NT2/D1 (cell line): Measurements from ENCODE around the gene TSPEAR.
"Not testable (repeated sequence)": the region's sequence is repeated elsewhere in the genome, so short reads cannot be mapped to it uniquely, and the experiment has no call there.

ENCODE experiments used
- DNase-seq: peaks from one replicate; pipeline ENCODE4 v3.0.0-alpha.2; 2011; ENCODE audit warnings: low read depth, low spot score
- H3K27me3 ChIP-seq: 2 replicates; pipeline ENCODE4 v1.6.0; 2011; ENCODE audit warnings: mild to moderate bottlenecking; ENCODE audit not compliant: insufficient read length, insufficient read depth
- H3K36me3 ChIP-seq: 2 replicates; pipeline ENCODE4 v1.6.1; 2011; ENCODE audit warnings: mild to moderate bottlenecking, low read length, mixed read lengths; ENCODE audit not compliant: insufficient read depth, insufficient read length
- H3K4me1 ChIP-seq: 2 replicates; pipeline ENCODE4 v1.5.1; 2011; ENCODE audit not compliant: insufficient read depth, insufficient read length
- H3K4me3 ChIP-seq: 2 replicates; pipeline ENCODE4 v1.5.1; 2011; ENCODE audit warnings: low read depth; ENCODE audit not compliant: insufficient read length
- H3K9ac ChIP-seq: 2 replicates; pipeline ENCODE4 v1.6.0; 2011; ENCODE audit warnings: low read depth; ENCODE audit not compliant: insufficient read length
- H3K9me3 ChIP-seq: 2 replicates; pipeline ENCODE4 v1.5.1; 2011; ENCODE audit warnings: mild to moderate bottlenecking, low read length; ENCODE audit not compliant: insufficient read depth
- SUZ12 ChIP-seq: IDR thresholded peaks from 2 replicates; pipeline ENCODE4 v1.6.1; 2011; ENCODE audit not compliant: insufficient read length, insufficient read depth; ENCODE audit errors: extremely low read depth
- YY1 ChIP-seq: IDR thresholded peaks from 2 replicates; pipeline ENCODE4 v1.6.1; 2011; ENCODE audit not compliant: insufficient read length, insufficient read depth
- ZNF274 ChIP-seq: IDR thresholded peaks from 2 replicates; pipeline ENCODE4 v1.6.1; 2011; ENCODE audit warnings: mild to moderate bottlenecking, low read depth, low read length

The TSPEAR gene

GRCh38 chr21:44701541-44701940, 9.8 kb downstream of the TSPEAR start:
- H3K4me3 ChIP-seq = no peak overlapping the region
- no peak for TF ChIP-seq SUZ12
- no peak for TF ChIP-seq YY1
- TF ChIP-seq ZNF274 = no peak
- H3K9ac ChIP-seq = peak overlapping the region; percentile 14
- no peaks in the 10 kb centered on the region for H3K36me3 ChIP-seq
- peaks cover 16% of the 10 kb centered on the region for H3K27me3 ChIP-seq
- H3K9me3 ChIP-seq = no peaks in the 10 kb centered on the region
- H3K4me1 ChIP-seq = peaks cover 60% of the 10 kb centered on the region
- no peak for DNase-seq

GRCh38 chr21:44701023-44701400, 10.4 kb downstream of the TSPEAR start:
- peaks cover 54% of the 10 kb centered on the region for H3K4me1 ChIP-seq
- H3K9me3 ChIP-seq = no peaks in the 10 kb centered on the region
- no peak for TF ChIP-seq ZNF274
- no peak for TF ChIP-seq SUZ12
- TF ChIP-seq YY1 = no peak
- no peak for DNase-seq
- no peak overlapping the region for H3K9ac ChIP-seq
- H3K36me3 ChIP-seq = no peaks in the 10 kb centered on the region
- no peak overlapping the region for H3K4me3 ChIP-seq
- peaks cover 10% of the 10 kb centered on the region for H3K27me3 ChIP-seq

DNA sequence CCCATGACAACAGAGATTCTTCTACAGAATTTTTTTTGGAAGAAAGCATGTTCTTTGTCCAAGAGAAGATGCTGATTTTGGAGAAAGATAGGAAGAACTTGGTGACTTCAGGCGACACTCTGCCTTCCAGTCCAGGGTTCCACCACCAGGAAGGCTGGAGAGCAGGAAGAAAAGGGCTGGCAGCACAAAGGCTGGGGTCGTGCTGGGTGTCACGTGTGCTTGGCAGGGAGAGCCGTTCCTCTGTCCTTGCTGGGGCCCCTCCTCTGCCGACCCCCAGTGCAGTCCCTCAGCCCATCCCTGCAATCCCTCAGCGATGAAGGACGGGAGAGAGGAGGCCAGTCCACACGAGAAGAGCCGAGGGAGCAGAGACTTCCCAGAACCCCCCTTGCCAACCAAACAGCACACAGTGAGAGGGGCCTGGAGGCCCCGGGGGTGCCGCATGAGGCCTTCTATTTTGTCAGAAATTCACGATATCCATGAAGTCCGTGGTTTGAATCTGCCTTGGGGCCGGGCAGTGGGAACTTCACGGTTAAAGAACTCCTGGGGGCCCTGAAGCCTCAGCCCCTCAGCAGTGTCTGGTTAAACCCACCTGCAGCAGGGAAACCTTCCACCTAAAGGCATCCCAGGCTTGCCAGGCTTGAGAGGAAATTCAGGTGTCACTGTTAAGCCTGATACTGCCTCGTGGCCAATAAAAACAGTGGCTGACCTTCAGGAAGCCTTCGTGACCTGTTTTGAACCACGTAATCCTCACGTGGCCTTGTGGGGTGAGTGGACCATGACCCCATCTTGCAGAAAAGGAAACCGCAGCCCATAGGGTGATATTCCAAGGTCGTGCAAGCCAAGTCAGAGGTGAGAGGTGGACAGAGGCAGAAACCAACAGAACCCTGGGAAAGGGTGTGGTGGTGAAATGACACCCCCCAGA, 11.0 kb downstream of the TSPEAR start:
- H3K27me3 ChIP-seq = peaks cover 9% of the 10 kb centered on the region
- DNase-seq = no peak
- no peaks in the 10 kb centered on the region for H3K9me3 ChIP-seq
- H3K4me3 ChIP-seq = no peak overlapping the region
- no peak for TF ChIP-seq SUZ12
- no peak for TF ChIP-seq YY1
- H3K4me1 ChIP-seq = peaks cover 57% of the 10 kb centered on the region
- no peak overlapping the region for H3K9ac ChIP-seq
- H3K36me3 ChIP-seq = no peaks in the 10 kb centered on the region

DNA sequence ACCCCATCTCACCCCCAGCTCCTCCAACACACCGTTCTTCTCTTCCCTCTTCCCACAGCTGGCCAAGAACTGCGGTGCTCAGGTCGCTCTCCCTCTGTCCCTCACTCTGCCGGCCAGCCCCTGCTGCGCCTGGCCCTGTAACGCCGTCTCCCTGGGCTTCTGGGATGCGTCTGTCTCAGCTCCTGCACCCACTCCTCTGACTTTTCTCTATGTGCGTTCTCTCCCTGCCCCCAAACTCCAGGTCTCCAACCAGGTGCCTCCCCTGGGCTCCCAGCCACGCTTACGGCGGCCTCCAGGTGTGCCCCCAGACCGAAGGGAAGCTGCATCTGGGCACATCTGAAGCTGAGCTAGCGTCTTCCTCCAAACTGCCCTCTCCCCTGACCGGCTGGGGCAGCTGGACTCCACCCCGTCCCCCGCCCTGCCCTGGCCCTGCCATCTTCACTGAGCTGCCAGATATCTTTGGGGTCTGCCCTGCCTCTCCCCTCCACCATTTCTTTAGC, 11.8 kb downstream of the TSPEAR start:
- Histone ChIP-seq H3K9me3 (no peaks in the 10 kb centered on the region), H3K27me3 (peaks cover 9% of the 10 kb centered on the region), H3K36me3 (no peaks in the 10 kb centered on the region), H3K9ac (peak overlapping the region; percentile 37), H3K4me1 (peaks cover 59% of the 10 kb centered on the region), H3K4me3 (no peak overlapping the region)
- no peak for DNase-seq
- TF ChIP-seq SUZ12 (no peak), YY1 (no peak), ZNF274 (no peak)

GRCh38 chr21:44697811-44698734, 13.3 kb downstream of the TSPEAR start:
- Histone ChIP-seq H3K9me3 (peaks cover 7% of the 10 kb centered on the region), H3K27me3 (peaks cover 5% of the 10 kb centered on the region), H3K9ac (peak overlapping the region; percentile 65), H3K4me1 (peaks cover 45% of the 10 kb centered on the region), H3K36me3 (no peaks in the 10 kb centered on the region), H3K4me3 (no peak overlapping the region)
- TF ChIP-seq YY1 = no peak
- DNase-seq = no peak

- Histone ChIP-seq H3K9me3 (peaks cover 13% of the 10 kb centered on the region), H3K4me1 (peaks cover 37% of the 10 kb centered on the region), H3K9ac (peak within 1 kb of the TSS; percentile 58)
- not testable (repeated sequence) for H3K36me3 ChIP-seq, H3K27me3 ChIP-seq, H3K4me3 ChIP-seq, DNase-seq
Observed at GRCh38 chr21:44697172-44697810, 14.1 kb downstream of the TSPEAR start, which contains the start of gene KRTAP10-12. Gene KRTAP10-12, plus strand, starts transcription at chr21:44697172. Its CDS starts 30 bp downstream, at chr21:44697202.

GRCh38 chr21:44696572-44696971, 14.8 kb downstream of the TSPEAR start:
- H3K27me3 ChIP-seq = no peaks in the 10 kb centered on the region
- H3K4me1 ChIP-seq = peaks cover 31% of the 10 kb centered on the region
- no peak for TF ChIP-seq YY1
- no peak for TF ChIP-seq ZNF274
- no peak for TF ChIP-seq SUZ12
- peaks cover 13% of the 10 kb centered on the region for H3K9me3 ChIP-seq
- H3K36me3 ChIP-seq = no peaks in the 10 kb centered on the region
- DNase-seq = no peak
- H3K9ac ChIP-seq = no peak overlapping the region
- H3K4me3 ChIP-seq = no peak overlapping the region
